NCI-H510A (cell line): Measurements from ENCODE around the gene SAA2.
"Not testable (repeated sequence)": the region's sequence is repeated elsewhere in the genome, so short reads cannot be mapped to it uniquely, and the experiment has no call there.

Experiments
- DNase-seq: peaks from one replicate; lab custom pipeline; 2025; lab: John Stamatoyannopoulos, UW

The SAA2 gene

DNA sequence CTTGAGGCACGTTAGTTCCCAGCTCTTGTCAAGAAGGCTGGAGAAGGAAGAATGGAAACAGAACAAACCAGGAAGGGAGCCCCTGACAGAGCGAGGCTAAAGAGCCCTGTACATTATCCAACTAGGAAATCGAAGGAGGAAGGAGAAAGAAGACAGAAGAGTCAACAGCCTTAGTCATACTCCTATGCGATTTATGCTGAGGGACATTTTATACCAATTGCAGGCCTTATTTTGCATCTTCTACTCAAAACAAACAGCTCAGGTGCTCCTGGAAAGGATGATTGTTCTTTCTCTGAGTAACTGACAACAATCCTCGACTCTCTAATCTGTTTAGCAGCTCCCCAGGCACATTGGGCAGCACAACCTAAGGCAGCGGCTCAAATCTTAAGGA, 1.3 kb downstream of the SAA2 start:
- DNase-seq, result not testable (repeated sequence)

DNA sequence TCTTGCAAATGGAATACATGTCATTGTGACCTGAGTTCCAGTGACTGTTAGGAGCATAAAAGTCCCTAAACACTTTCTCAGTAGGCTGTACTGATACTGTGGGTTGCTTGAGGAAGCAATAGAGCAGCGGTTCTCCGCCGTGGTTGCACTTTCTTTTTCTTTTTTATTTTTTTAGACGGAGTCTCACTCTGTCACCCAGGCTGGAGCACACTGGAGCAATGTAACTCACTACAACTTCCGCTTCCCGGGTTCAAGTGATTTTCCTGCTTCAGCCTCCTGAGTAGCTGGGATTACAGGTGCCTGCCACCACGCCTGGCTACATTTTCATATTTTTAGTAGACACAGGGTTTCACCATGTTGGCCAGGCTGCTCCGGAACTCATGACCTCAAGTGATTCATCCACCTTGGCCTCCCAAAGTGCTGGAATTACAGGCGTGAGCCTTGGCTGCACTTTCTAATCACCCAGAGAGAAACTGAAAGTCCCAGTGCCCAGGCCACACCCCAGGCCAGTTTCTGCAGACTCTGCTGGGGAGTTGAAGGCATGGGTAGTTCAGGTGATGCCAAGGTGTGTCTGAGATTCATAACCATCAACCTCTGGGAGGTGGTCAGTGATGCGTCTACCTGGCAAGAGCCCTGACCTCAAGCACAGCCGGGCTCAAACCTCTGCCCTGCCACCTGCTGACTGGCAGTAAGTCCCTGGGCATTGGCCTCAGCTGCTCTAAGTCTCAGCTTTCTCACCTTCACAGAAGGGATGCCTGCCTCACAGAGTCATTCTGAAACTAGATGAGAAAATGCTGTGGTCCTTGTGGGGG, 1.9 kb downstream of the SAA2 start:
- not testable (repeated sequence) for DNase-seq

DNA sequence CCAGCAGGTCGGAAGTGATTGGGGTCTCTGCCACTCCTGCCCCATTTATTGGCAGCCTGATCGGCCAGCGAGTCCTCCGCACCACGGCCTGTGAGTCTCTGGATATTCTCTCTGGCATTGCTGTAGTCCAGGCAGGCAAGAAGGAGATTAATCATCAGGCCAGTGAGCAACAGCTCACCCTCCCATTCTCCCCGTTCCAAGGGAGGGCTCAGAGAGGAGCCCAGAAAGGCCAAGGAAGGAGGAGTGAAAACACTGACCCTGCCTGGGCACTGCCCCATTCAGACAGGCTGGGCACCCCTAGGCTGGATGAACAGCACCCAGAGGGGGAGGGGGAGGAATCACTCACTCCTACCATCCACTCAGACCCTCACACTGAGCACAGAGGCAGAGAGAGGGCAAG, 3.1 kb downstream of the SAA2 start:
- DNase-seq, result no peak

DNA sequence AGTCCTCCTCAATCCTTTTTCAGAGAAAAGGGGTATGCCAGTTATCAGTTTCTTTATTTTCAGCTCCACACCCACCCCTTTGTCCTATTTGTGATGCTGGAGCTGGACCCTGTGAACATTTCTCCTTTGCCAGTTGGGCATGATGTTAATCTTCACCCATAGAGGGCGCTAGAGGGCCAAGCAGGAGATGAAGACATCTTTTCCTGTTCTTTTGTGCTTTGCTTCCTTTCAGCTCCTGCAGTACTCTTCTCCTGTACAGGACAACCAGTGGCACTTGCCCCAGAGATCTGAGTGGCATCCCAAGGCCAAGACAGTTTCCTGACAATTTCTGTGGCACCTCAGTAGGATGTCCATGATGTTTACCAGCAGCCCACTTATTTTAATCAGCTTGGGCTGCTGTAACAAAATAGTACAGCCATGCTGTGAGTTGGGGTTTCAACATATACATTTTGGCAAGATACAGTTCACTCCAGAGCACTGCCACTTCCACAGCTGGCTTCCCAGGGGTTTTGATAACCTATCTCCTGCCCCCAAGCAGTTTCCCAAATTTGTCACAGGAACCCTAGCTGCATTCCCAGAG, 4.6 kb downstream of the SAA2 start:
- no peak for DNase-seq

DNA sequence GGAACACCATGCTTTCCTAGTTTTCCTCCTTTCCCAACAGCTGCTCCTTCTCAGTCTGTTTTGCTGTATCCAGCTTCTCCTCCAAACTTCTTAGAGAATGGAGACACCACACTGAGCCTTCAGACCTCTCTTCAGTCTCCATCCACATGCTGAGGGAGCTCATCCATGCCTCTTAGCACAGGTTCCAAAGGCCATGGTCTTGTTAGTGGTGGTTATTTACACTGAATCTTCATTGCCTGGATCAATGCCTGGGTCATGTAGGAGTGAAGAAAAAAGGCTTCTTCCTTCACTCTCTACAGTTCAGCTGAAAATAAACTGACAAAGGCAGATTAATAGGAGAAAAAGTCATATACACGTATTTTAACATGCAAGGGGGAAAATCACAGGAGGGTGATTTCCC, 8.8 kb downstream of the SAA2 start:
- no peak for DNase-seq

DNA sequence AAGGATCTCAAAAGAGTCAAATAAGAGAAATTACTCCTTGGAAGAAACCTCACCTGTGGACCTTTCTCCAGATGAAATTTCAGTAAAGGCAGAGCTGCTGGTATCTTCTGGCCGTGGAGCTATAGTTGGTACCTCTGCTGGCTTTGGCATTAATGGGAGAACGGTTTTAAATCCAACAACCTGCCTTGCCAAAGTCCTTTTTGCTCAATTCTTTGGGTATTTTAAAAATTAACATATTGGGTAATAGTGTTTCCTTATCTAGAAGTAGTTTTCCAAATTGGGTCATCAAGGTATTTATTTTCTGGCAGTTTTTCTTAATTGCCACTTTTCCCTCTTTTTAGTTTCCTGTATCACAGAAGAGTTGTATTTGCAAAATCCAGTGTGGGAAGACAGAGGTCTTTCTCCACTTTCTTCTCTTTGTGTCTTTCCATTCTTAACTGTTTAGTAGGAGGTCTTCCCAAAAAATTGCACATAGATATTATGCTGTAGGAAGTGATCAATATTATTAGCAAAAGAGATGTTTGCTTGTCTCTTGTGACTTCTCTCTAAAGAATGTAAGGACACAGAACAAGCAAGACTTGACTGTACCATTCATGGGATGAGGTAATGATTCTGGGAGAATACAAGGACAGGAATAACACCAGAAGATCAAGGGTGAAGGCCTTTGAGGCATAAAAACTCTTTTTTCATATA, 11.7 kb downstream of the SAA2 start, which contains the start of gene SAA4:
Gene SAA4 (minus strand): TSS at position 139 of the 693 bp plus-strand sequence. CDS start 876 bp downstream, outside the sequence.
- DNase-seq, result no peak

DNA sequence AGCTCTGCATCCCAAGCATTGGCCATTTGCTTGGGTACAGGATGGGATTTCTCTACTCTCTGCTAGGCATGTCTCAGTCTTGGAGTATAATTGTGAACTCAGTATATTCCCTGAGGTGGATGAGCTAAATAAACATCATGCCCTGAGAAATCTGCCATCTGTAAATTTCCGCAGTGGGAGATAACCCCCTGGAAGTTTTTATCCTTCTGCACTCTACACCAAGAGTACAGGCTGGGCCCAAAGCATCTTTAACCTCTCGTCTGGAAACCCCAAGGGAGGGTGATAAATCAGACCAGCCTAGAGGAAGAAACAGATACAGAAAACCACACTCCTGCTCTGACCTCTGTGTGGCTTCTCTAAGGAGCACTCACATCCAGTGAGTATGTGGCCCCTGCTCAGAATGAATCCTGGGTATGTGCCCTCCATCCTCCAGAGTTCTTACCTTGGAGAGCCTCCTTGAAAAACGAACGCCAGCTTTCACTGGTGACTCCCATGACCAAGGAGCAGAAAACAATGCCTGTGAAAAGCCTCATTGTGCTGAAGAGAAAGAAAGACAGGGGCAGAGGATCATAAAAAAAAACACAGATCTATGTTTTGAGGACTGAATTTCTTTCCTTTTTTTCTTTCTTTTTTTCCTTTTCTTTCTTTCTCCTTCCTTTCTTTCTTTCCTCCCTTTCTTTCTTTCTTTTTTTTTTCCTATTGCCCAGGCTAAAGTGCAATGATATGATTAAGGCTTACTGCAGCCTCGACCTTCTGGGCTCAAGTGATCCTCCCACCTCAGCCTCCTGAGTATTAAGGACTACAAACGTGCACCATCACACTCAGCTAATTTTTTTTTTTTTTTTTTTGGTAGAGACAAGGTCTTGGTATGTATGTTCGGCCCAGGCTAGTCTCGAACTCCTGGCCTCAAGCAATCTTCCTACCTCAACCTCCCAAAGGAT, 12.8 kb downstream of the SAA2 start:
- DNase-seq, result no peak

DNA sequence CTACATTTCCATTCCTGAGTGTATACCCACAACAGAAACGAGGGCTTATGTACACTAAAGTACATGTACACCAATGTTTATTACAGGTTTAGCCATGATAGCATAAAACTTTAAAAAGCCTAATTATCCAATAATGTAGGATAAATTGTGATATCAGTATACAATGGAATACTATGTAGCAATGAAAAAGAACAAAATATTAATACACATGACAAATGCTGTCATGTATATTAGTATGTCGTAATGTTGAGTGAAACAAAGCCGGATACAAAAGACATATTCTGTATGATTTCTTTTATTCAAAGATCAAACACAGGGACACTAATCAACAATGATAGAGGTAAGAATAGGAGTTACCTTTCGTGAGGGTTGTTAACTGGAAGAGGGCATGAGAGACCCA, 14.6 kb downstream of the SAA2 start:
- DNase-seq, result no peak

DNA sequence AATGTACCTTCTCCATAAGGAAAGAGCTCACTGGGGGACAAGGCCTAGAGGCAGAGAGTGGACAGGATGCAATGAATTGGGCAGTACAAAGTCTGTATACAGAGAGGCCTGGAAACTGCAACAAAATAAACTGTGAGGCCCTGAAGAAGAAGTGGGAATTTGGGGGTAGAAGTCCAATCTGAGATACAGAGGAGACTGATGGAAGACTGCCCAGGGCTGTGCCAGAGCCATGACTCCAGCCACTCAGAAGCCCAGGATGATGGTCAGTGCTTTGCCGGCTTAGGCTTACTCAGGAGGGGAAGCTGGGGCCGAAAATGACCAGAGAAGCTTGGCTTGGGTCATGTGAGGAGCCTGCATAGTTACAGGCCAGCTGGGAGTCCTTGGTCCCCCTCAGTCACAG, 17.6 kb downstream of the SAA2 start:
- no peak for DNase-seq

DNA sequence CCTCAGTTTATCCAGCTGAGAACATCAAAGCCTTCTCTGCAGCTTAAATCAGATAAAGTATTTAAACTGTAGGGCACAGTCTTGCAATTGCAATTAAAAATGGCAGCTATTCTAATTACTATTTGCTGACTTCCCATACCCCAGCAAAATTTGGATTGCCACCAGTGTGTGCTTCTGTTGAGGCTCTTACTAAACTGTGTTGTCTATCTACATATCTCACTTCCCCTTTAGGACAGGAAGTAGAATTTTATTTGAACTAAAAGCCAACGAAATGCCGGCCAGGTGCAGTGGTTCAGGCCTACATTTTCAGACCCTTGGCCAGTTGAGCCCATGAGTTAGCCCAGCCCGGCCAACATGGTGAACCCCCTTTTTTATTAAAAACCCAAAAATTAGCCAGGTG, 19.0 kb downstream of the SAA2 start:
- no peak for DNase-seq

DNA sequence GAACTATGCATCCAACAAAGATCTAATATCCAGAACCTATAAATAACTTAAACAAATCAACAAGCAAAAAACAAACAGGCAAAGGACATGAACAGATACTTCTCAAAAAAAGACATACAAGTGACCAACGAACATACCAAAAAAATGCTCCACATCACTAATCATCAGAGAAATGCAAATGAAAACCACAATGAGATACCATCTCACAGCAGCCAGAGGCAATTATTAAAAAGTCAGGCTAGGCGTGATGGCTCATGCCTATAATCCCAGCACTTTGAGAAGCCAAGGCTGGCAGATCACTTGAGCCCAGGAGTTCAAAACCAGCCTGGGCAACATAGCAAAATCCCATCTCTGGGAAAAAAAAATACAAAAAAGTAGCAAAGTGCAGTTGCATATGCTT, 22.6 kb downstream of the SAA2 start:
- DNase-seq, result no peak

DNA sequence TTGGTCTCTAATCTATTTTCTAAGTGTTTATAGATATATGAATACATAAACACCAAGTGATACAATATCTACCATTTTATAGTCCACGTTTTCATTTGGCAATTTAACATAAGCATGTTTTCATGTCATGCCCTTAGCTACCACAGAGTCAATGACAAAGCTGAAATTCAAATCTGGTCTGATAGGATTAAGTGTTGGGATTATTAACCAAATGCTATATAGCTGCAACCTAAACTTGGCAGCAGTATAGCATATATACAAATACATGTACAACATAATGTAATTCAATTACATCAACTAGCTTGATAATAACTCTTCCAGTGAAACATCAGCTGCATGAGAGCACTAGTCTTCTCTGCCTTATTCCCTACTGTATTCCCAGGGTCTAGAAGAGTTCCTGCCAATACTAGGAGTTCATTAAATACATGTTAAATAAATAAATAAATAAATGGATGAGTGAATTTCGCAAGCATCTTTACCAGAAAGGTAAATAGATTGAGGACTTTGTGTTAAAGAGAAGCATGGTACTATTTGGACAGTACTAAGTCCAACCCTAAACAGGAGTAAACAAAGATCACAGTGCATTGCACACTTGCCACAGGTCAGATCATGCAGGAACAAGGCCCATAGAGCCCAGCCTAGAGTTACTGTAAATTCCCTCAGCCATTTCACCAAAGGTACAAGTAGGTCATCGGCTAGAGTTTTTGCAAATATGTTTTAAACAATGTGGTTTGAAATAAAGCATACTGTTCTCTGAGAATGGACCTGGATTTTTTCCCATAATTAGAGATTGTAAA, 24.7 kb downstream of the SAA2 start:
- no peak for DNase-seq

DNA sequence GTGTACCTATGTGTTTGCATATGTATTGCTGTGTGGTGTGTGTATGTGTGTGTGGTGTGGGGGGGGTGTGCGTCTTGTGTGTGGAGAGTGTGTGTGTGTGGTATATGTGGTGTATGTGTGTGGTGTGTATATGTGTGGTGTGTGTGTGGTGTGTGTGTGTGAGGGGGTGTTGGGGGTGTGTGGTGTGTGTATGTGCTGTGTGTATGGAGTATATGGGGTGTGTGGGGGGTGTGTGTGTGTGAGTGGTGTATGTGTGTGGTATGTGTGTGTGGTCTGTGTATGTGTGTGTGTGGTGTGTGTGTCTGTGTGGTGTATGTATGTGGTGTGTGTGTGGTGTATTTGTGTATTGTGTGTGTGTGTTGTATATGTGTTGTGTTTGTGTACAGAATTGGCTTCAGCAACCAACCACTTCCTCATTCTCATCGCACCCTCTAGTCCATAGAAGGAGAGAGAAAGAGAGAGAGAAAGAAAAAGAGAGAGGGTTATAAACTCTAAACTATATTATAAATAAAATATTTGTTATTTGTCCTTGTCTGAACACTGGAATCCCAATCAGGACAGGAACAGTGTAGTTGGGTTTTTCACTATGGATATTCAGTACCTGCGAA, 25.6 kb downstream of the SAA2 start:
- no peak for DNase-seq

DNA sequence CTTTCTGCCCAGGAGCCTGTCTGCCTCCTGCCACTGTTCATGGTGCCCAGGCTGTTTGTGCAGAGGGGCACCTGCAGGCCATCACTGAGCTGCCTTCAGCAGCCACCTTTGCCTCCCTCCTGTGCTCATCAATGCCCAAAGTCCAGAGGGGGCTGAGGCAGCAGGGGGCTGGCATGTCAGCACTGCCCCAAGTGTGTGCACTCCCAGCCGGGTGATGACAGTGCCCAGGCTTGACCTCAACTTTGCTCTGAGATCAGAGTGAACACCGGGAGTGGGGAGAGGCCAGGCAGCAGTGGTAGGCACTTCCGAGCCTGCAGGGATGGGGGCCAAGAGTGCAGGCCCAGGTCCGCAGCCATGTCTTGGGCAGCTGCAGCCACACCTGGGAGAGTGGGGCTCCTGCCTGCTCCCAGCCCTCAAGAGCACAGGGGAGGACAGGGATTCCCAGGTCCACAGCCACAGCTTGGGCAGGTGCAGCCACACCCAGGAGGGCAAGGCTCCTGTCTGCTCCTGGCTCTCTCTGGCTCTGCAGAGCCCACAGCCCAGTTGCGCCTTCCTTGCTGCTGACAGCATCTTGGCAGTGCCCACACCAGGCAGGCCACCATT, 27.1 kb downstream of the SAA2 start:
- DNase-seq, result no peak

DNA sequence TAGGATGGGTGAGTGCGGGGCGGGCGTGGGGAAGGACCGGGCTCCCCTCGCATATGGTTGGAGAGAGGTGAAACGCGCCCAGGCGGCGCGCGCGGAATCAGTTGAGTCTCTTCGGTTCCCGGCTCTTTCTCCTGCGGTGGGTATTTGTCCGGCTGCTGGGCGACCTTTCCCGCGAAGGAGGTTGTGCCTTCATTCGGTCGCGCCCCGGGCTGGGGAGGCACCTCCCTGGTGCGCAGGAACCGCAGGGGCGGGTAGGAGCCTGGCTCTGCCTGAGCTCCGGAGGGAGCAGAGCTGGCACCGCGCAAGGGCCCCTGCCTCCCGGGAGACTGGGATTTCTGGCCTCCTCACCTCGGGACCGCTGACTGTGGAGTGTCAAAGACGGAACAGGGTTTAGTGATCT, 39.4 kb downstream of the SAA2 start:
- no peak for DNase-seq

DNA sequence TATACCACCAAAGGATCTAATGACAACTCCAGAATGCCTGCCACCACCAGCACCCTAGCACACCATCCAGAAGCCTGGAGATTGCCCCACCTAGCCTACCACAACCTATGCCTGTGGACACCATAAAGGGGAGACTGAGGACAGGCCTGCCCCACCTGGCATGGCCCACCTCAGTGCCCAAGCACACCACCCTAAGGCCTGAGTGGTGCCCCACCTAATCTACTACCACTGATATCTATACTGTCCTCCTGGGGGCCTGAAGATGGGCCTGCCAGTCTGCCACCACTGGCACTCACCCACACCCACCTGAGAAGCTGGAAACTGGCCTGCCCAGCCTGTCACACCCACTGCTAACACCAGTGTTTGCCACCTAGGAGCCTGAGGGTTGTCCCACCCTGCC, 43.7 kb downstream of the SAA2 start:
- DNase-seq, result no peak

DNA sequence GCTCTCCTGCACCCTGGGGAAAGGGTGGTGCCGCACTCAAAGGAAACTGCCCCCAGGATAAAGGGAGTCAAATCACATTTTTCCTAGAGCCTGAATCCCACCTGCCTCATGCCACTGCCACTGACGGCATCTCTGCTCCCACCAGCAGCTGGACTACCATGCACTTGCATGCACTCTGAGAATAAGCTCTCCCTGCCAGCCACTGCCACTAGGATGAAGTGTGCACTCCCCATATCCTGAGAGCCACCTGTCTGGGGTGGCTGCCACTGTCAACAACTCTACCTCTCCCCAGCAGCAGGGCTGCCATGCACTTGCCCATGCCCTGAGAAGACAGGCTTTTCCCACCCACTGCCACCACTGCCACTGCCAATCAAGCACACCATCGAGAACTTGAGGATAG, 44.2 kb downstream of the SAA2 start:
- DNase-seq, result no peak

DNA sequence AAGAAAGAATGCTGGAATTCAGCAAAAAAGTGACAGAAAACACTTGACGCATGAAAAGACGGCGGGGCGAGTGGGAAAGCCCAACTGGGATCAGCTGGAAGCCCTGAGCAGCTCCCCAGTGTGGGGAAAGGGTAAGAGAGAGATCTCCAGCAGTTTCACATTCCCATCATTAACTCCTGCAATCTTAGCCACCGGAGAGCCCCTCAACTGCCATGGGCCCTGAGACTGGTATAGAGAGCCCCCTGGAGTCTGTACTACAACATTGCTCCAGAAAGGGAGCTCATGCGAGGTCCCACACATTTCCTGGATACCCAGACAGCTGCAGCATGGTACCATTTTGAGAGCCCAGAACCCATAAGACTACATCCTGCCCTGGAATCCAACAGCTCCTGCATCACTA, 44.7 kb downstream of the SAA2 start:
- no peak for DNase-seq

DNA sequence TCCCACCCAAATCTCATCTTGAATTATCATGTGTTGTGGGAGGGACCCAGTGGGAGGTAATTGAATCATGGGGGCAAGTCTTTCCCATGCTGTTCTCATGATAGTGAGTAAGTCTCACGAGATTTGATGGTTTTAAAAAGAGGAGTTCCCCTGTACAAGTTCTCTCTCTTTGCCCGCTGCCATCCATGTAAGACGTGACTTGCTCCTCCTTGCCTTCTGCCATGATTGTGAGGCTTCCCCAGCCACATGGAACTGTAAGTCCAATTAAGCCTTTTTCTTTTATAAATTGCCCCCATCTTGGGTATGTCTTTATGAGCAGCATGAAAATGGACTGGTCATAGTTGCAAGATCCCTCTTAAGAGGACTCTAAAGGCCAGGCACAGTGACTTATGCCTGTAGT, 50.7 kb downstream of the SAA2 start:
- DNase-seq, result not testable (repeated sequence)

DNA sequence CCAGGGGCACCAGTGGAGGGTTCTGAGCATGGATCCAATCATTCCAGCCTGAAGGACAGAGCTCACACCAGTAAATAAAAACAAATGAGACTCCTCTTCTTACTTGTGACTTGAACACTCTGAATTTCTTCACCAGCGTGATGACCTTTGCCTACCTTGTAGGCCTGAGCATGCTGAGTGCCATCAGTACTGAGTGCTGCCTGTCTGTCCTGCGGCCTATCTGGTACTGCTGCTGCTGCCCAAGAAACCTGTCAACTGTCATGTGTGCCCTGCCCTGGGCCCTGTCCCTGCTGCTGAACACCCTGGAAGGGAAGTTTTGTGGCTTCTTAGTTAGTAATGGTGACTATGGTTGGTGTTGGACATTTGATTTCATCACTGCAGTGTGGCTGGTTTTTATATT, 51.9 kb downstream of the SAA2 start:
- DNase-seq, result no peak
